ENCODE data around the gene UBE2A.

UBE2A gene

DNA sequence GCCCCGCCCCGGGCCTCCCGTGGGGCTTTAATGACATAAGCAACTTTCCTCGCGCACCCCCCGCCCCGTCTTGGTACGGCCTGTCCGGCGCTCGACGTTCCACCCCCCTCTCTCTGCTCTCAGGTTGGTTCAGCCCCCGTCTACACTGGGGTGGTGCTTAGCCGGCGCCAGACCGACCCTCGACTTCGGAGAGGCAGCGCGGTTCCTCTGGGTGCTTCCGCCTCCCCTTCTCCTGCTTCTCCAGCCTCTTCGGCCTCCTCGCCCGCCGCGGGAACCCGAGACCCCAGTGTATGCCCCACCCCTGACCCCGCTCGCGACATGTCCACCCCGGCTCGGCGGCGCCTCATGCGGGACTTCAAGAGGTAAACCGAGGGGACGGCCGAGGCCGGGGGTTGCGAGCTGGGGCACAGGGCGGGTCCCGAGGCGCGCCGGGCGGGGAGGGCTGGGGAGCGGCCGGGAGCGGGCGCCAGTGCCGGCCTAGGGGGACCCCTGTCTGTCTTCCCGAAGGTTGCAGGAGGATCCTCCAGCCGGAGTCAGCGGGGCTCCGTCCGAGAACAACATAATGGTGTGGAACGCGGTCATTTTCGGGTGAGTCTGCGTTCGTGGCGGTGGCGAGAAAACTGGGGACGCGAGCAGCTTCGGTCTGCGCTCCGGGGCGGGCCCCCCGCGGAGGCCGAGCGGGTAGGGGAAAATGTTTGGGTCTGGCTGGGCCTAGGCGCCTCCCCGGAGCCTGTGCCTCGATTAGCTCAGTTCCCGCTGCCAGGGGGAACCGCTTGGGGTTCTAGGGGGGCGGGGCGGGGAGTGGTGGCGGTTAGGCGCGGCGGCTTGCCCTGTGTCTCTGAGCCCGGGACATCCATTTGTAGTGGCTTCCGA lies at the start of gene UBE2A:
Gene UBE2A, plus strand, starts transcription at position 170 of the 873 bp plus-strand sequence. Its CDS starts 149 bp downstream, at position 319.
- peak; percentile 80 to 87 for DNase-seq

DNA sequence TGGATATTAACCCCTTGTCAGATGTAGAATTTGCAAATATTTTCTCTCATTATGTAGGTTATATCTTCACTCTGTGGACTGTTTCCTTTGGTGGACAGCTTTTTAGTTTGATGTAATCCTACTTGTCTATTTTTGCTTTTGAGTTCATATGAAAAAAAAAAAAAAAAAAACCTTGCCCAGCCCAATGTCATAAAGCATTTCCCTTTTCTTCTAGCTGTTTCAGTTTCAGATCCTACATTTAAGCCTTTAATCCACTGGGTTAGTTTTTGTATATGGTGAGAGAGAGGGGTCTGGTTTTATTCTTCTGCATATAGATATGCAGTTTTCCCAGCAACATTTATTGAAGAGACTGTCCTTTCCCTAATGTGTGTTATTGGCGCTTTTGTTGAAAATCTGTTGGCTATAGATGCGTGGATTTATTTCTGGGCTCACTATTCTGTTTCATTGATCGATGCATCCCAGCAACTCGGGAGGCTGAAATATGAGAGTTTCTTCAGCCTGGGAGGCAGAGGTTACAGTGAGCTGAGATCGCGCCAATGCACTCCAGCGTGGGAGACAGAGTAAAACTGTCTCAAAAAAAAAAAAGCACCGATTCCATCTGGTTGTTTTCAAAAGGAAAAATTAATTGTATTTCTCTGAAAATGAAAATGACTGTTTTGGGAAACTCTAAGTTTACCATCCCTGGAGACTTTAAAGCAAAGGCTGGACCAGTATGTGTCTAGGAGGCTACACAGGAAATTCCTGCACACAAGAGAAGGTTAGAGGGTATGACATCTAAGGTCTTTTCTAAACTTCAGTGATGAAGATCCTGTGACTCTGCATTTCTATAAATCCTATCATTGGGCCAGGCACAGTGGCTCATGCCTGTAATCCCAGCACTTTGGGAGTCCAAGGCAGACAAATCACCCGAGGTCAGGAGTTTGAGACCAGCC lies 44.8 kb upstream of the UBE2A start:
- peak; percentile 33 to 38 for DNase-seq

DNA sequence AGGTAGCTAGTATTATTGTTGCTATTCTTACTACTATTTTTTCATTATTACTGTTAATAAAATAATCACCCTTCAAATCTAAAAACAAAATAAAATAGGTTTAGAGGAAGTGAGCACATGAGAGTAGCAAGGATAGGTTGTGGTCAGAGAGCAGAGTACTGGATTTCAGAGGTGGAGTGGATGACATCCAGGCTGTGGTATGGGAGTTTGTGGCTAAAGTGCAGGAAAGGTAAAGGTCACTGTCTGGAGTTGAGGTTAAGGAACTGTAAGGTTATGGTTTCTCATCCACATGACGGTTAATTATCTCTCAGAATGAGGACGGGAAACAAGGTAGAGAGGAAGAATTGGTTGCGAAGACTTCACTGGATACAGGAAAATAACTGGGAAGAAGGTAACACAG lies 36.9 kb upstream of the UBE2A start:
- DNase-seq = no peak

DNA sequence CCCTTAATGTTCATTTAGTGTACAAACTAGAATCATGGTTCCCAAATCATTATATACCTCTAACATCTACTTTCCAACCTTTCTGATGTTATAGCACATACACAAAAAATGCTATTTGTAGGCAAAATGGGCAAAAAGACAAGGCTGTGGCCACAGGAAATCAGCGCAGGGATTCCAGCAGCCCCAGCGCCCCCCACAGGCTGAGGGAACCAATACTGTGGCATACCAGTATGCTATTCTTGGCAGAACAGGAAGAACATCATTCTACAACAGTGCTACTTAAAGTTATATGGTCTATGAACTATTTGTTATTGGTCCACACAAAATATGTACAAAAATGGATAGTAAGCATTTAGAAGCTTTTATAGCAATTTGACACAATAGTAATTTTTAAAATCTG lies 34.5 kb upstream of the UBE2A start:
- no peak for DNase-seq

DNA sequence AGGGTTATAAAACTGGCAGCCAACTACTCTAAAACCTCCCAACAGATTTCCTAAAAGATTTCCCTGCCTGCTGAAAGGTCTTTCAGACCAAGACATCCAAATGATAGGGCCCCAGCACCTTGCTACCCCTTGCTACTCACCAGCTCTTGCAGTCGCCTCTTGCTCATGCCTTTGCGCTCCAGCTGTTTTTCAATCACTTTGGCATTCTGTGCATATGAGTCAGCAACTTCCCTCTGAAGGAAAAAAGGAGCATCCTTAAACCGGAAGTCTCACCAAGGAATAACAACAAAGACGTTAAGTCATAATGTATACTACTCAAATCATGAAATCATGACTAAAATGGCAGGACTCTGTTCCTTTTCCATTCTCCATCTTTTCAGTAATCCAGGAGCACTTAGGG lies 33.2 kb upstream of the UBE2A start:
- no peak for DNase-seq

DNA sequence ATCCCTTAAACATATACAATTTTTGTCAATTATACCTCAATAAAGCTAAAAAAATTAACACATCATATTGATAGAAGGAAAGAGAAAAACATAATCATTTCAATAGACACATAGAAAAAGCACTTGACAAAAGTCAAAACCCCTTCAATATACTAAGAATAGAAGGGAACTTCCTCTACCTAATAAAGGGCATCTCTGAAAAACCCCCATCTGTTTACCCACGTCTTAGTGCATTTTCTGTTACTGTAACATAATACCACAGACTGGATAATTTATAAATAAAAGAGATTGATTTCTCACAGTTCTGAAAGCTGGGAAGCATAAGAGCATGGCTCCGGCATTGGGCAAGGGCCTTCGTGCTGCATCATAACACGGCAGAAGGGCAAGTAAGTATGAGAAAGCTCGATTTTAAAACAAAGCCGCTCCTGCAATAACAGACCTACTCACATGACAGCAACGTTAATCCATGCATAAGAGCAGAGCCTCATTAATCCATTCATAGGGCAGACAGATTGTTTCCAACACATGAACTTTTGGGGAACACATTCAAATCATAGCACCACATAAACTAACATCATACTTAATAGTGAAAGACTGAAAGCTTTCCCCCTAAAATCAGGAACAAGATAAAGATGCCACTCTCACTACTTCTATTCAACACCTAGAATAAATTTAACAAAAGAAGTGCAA lies 24.9 kb upstream of the UBE2A start:
- no peak for DNase-seq

DNA sequence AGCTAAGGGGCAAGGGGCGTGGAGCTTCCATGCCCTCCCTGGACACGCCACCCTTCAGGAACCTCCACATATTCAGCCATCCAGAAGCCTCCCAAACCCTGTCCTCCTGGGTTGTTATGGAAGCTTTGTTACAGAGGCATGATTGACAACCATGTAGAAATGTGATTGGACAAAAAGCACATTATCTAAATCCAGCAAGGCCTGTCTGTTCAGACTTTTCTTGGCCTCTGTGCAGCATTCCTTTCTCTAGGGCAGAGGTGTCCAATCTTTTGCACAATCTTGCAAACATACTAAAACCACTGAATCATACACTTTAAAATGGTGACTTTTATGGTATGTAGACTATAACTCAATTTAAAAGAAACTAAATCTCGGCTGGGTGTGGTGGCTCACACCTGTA lies 21.9 kb upstream of the UBE2A start:
- DNase-seq = no peak

DNA sequence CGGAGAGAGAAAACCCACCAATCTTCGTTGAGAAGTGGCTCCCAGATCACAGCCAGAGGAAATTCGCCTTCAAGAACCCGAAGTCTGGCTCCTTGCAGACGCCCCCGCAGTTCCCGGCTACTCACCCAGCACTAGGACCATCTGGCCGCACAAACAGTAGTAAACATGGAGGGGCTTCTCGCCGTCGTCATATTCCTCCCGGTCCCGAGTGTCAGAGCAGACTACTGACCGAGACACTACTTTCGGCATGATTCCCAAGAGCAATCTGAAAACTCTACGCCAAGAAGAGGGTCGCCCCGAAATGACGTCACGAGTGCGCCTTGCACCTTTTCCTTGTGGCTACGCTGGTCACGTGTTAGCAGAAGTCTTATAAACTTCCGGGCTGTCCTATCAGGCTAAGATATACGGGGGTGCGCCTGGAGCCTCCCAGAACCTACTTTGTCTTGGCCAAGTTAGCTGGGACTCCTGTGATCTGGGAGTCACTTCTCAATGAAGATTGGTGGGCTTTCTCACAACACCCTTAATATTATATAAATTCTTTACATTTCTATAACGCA lies 9.2 kb upstream of the UBE2A start, which contains the start of gene STEEP1:
Gene STEEP1, minus strand, starts transcription at position 303 of the 557 bp plus-strand sequence. Its CDS starts 54 bp downstream, at position 249.
- peak; percentile 87 to 91 for DNase-seq

DNA sequence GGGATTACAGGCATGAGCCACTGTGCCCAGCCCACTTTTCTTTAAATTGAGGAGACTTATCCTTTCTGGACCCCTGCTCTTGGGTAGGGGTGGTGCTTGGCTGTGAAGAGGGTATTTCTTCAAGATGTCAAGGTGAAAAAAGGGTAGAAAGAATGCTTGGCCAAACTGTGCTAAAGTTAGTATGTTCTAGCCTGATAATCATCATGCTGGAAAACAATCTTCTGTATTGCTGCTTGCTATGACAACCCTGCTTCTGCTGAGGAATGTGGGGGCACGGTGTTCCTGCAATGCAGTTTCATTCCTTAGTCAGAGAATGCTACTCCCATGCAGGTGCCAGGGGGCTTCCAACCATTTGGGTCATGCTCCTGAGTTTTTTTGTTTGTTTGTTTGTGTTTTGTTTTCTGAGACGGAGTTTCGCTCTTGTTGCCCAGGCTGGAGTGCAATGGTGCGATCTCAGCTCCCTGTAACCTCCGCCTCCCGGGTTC lies 4.0 kb upstream of the UBE2A start:
- no peak for DNase-seq

DNA sequence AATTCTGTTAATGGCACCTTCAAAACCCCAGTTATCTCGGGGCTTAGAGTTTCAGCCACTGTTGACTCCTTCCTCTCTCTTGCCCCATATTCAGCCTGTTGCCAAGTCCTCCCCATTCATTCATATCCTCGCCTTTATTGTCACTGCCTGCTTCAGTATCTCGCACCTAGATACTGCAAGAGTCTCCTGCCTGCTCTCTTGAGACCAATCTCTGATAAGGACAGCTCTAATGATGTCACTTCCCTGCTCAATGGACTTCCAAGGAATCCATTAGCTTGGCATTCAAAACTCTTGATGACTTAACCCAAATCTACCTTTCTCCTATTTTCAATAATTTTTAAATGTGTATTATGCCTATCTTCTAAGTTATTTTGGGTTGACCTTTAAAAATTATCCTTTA lies 1.1 kb upstream of the UBE2A start:
- no peak for DNase-seq

DNA sequence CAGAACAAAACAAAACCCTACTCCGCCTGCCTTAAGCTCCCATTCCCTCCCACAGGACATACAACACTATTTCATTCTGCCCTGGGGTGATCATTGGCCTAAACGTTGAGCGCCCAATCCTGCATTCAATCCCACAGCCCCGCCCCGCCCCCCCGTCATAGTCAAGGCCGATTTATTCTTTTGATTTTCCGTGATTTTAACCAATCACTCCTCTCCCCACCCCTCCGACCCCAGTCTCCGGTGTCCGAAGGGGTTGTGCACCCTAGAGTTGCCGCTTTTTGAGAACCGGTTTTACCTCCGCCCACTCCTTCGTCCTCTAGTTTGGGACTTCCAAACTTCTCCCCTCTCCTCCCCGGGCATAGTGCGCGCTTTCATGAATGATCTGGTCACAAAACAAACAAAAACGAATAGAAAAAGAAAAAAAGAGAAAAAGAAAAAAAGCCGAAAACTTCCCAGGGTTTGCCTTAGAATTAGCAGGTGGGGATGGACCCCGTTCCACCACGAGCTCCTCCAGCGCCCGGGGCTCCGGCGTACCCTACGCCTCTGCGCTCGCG lies 446 bp upstream of the UBE2A start:
- peak; percentile 53 to 56 for DNase-seq

DNA sequence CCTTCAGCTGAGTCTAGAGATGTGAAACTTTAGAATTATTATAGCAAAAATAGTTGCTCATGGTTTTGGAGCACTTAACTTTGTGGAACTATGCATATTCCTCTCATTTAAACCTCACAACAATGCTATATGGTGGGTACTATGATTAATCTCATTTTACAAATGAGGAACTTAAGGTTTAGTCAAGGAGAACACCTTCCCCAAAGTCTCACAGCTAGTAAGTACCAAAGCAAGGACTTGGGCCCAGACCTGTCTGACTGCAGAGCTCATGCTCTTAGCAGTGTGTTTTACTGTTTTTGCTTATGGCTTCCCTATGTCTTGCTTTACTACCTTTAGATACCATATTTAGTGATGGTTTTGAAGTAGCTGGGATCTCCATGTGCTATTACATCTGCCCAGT lies 5.1 kb downstream of the UBE2A start:
- DNase-seq = no peak

DNA sequence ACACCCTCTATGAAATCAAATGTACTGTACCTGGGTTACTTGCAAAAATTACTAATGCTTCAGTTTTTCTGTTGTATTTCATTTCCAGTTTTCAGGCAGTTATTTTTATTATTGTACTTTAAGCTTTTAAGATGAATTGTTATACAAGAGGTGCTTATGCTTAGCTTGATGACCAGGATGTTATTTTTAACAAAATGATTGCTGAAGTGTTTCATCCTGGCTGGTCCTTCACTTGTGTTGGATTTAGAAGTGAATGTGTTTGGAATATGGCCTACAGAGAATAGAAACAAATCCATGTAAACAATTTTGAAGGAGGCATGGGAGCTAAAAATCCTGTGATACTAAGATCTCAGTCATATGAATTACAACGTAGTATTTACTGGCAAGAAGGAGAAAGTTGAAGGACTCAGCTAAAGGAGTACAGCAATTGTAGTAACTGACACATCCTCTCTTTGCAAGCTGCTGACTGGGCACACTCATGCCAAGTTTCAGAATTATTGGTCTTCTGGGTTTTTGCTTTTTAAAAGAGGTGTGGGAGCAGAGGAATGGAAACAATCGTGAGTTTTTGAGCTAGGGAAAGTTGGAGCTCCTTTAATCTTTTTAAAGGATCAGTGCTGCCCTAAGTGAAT lies 9.2 kb downstream of the UBE2A start:
- DNase-seq = no peak

DNA sequence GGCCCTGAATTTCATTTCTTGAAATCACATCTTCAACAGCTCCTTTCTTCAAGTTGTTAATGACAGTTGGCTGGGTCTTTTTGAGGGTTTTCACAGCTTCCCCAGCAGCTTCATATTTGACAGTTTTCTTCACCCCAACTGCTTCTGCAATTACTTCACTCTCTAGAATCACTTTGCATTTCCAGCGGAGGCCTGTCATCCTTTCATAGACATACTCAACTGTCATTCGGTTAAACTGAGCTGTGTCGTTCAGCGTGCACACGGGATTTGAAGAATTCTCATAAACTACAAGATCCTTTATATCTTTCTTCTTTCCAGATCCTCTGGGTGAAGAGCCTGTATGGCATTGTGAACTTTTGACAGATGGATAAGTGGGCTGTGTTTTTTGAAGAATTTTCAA lies 15.4 kb downstream of the UBE2A start:
- no peak for DNase-seq

DNA sequence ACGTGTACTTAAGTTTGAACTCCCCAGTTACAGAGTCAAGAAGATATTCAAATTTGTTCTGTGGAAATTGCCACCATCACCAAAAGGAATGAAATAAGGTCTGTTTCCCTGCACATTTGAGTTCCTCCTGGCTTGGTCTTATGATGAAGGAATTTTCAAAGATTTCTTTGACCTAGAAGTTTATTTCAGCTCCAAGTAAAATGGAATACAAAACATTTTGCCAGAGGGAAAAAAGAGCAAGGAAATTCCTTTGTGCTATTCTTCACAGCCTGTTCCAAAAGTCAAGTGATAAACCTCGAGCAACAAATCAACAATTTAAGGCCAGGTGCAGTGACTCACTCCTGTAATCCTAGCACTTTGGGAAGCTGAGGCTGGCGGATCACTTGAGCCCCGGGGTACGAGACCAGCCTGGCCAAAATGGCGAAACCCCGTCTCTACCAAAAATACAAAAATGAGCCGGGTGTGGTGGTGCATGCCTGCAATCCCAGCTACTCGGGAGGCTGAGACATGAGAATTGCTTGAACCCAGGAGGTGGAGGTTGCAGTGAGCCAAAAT lies 28.4 kb downstream of the UBE2A start:
- DNase-seq = no peak

DNA sequence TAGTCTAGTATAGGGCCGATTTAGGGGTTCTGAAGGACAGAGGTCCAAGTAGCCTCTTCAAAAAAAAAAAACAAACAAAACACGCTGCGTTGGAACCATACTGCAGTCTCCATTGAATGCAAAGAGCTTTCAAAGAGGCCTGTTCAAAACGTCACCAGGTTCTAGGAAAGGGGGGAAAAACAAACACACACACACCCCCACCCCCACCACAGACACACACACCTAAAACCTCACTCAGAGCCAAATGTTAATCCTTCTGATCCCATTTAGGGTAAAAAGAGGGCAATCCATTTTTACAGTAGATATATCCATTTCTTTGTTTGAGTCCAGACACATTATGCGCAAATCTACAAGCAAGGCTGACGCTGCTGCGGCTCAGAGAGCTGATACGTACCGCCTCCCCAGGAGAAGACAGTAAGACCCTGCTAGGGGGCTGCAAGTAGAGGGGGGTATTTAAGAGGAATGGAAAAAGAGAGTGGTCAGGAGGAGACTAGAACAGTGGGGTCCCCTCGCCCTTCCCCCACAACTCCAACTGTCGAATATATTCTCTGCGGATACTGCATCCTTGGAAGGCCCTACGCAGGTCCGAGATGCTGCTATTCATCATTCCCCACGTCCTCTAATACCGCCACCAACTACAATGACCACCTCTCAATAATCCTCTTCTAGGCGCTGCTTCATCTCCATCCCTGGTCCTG lies 30.6 kb downstream of the UBE2A start:
- no peak for DNase-seq

DNA sequence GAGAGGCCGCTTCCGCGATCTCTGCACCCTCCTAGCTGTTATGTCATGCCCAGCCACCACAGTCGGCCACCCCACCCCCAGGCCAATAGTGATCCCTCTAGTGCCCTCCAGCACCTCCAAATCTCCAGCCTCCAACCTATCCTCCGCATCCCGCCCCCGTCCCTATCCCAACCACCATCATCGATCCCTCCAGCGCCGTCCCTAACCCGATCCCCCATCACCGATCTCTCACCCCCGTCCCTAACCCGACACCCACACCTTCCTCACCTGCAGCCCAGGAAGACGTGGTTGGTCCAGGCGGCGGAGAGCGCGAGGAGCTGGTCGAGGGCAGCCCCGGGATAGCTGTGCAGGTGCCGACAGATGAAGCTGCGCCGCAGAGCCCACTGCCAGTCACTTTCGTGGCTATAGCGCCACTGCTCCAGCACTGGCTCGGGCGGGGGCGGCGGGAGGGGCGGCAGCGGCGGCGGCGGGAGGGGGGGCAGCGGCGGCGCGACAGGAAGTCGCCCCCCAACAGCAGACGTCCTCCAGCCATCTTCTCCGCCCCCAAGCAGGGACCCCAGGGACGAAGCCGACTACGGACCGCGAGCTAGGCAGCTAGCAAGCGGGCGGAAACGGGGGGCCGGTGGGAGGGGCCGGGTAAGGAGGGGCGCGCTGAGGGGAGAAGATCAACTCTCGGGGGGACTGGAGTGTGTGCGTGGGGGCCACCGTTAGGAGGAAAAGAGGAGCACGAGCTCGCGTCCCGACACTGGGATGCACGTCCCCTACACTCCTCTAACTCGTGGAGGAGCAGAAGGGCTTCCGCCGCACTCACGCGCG lies 31.3 kb downstream of the UBE2A start:
- DNase-seq = no peak

DNA sequence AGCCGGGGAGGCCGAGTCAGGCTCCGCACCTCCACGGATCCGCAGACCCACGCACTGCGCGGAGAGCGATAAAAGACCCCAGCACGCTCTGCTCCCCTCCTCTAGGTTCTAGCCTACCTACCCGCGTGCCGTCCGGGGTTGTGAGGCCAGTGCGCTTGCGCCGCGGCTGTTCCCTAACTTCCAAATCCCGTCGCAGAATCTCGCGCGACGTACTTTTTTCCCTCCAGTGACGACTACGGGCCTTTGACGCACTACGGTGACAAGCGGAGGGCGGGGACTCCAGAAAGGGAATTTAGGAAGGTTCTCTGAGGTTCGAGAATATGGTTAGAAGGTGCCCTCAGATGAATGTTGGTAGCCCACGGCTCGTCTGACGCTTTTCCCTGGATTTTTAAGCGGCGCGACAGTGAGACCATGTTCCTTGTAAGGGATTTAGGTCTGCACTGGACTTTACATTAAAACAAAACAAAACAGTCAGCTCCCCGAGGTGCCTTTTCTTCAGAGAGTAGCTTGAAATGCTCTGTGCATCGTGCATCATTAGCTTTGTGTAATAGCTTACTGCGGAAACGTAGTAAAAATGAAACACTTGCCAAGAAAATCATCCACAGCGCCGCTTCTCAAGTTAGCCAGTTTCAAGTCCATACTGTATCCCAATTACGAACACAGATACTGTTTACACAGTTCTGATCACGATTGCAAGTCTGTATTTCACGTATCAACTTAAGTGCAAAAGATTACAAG lies 32.1 kb downstream of the UBE2A start, which contains the start of gene NKRF:
Gene NKRF, minus strand, starts transcription at position 145 of the 738 bp plus-strand sequence.
- DNase-seq = peak; percentile 85 to 94

DNA sequence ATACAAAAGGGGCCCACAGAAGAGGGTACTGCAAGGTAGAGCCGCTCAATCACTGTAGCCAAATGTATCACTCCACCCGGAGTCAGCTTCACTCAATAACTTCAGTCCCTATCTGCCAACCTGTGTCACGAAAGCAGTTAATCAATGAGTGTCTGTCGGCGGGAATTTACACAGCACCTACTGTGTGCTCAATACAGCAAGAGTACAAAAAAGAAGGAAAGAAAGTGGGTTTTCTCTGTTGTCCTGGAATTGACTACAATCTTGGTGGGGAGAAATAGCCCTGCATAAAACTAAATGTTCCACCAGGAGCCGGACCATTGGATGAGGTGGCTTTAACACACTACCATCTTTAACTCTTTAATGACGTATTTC lies 32.6 kb downstream of the UBE2A start:
- no peak for DNase-seq
